WTC11 (cell line): Measurements from ENCODE around the gene DCAF8L2. TPM values are rescaled to one million over a fixed set of nuclear protein-coding genes. Genes with fewer than 3 reads are reported as not detected.
"Not testable (repeated sequence)": the region's sequence is repeated elsewhere in the genome, so short reads cannot be mapped to it uniquely, and the experiment has no call there.

ENCODE experiments used
- ATAC-seq: fragments of 200-7000 bp; cut with Tn5 transposase; 2 replicates; pipeline ENCODE4 v1.10.0; 2021; ENCODE audit warnings: mild to moderate bottlenecking, moderate library complexity
- CTCF ChIA-PET: fragments of 300-600 bp; sonication (Branson Sonifier 250); formaldehyde crosslinking; loops from one replicate; lab custom pipeline; 2021; ENCODE audit warnings: antibody characterized with exemption; lab: Charles Lee
- POLR2A ChIA-PET: fragments of 350-600 bp; sonication (Branson Sonifier 250); formaldehyde crosslinking; loops from one replicate; lab custom pipeline; 2021; ENCODE audit warnings: antibody characterized with exemption; lab: Charles Lee
- DNase-seq: peaks from one replicate; pipeline ENCODE4 v3.0.0; 2021; ENCODE audit warnings: low spot score
- H3K27ac Mint-ChIP-seq: 2 replicates; pipeline ENCODE4 v1.8.0; 2021; ENCODE audit warnings: mixed read lengths
- H3K27me3 Mint-ChIP-seq: 2 replicates; pipeline ENCODE4 v1.8.0; 2021; ENCODE audit warnings: low read depth, mild to moderate bottlenecking, moderate library complexity, mixed read lengths
- H3K36me3 Mint-ChIP-seq: 2 replicates; pipeline ENCODE4 v1.8.0; 2021; ENCODE audit warnings: mixed read lengths
- H3K4me1 Mint-ChIP-seq: 2 replicates; pipeline ENCODE4 v1.8.0; 2022; ENCODE audit warnings: mixed read lengths
- H3K4me3 Mint-ChIP-seq: 2 replicates; pipeline ENCODE4 v1.8.0; 2021; ENCODE audit warnings: mild to moderate bottlenecking, moderate library complexity, mixed read lengths
- H3K9me3 Mint-ChIP-seq: 2 replicates; pipeline ENCODE4 v1.8.0; 2021; ENCODE audit warnings: mixed read lengths
- CREB1 ChIP-seq: sonication (generic); formaldehyde crosslinking; IDR thresholded peaks from 2 replicates; pipeline ENCODE4 v1.8.0; 2023; ENCODE audit warnings: mild to moderate bottlenecking, missing genetic modification reagents
- CTCF ChIP-seq: fragments of 200-600 bp; IDR thresholded peaks from 2 replicates; pipeline ENCODE4 v1.8.0; 2022; ENCODE audit warnings: antibody characterized with exemption
- E2F4 ChIP-seq: sonication (generic); formaldehyde crosslinking; IDR thresholded peaks from 2 replicates; pipeline ENCODE4 v1.8.1; 2022; ENCODE audit warnings: low read depth, mild to moderate bottlenecking, moderate library complexity, missing genetic modification reagents, borderline replicate concordance
- EMX1 ChIP-seq: fragments of 250-450 bp; sonication (Bioruptor Pico); IDR thresholded peaks from 2 replicates; pipeline ENCODE4 v1.8.0; 2021; ENCODE audit warnings: mild to moderate bottlenecking
- GABPB1 ChIP-seq: sonication (generic); formaldehyde crosslinking; IDR thresholded peaks from 2 replicates; pipeline ENCODE4 v1.8.1; 2023; ENCODE audit warnings: mild to moderate bottlenecking, missing genetic modification reagents
- JUN ChIP-seq: sonication (generic); formaldehyde crosslinking; IDR thresholded peaks from 2 replicates; pipeline ENCODE4 v1.8.0; 2023; ENCODE audit warnings: mild to moderate bottlenecking, missing genetic modification reagents
- NR3C1 ChIP-seq: sonication (generic); formaldehyde crosslinking; conservative IDR thresholded peaks from 2 replicates; pipeline ENCODE4 v1.8.1; 2023; ENCODE audit warnings: low read depth, mild to moderate bottlenecking, missing genetic modification reagents
- OVOL2 ChIP-seq: fragments of 250-450 bp; sonication (Bioruptor Pico); IDR thresholded peaks from 2 replicates; pipeline ENCODE4 v1.9.0; 2021; ENCODE audit warnings: mild to moderate bottlenecking, borderline replicate concordance
- TEAD4 ChIP-seq: sonication (generic); formaldehyde crosslinking; IDR thresholded peaks from 2 replicates; pipeline ENCODE4 v1.8.0; 2022; ENCODE audit warnings: mild to moderate bottlenecking, missing genetic modification reagents
- ZNF263 ChIP-seq: sonication (generic); formaldehyde crosslinking; IDR thresholded peaks from 2 replicates; pipeline ENCODE4 v1.8.1; 2022; ENCODE audit warnings: low read depth, mild to moderate bottlenecking, moderate library complexity, missing genetic modification reagents
- ZNF317 ChIP-seq: sonication (generic); formaldehyde crosslinking; IDR thresholded peaks from 2 replicates; pipeline ENCODE4 v1.8.1; 2023; ENCODE audit warnings: low read depth, mild to moderate bottlenecking, moderate library complexity, missing genetic modification reagents, borderline replicate concordance
- ZNF671 ChIP-seq: fragments of 250-450 bp; sonication (Bioruptor Pico); IDR thresholded peaks from 2 replicates; pipeline ENCODE4 v1.8.0; 2021; ENCODE audit warnings: mild to moderate bottlenecking
- total RNA-seq: library from RNA; stranded (reverse); gene quantifications from 3 replicates; pipeline ENCODE4 v1.2.3, GENCODE V29; 2021
- TF ChIP-seq, protein P1 (sequence below): sonication (generic); formaldehyde crosslinking; conservative IDR thresholded peaks from 2 replicates; pipeline ENCODE4 v1.8.1; 2023; ENCODE audit warnings: mild to moderate bottlenecking, low read depth, missing genetic modification reagents, moderate library complexity
- TF ChIP-seq, protein P2 (sequence below): fragments of 250-450 bp; sonication (Bioruptor Pico); IDR thresholded peaks from 2 replicates; pipeline ENCODE4 v2.1.2; 2022; ENCODE audit warnings: mild to moderate bottlenecking, moderate library complexity
- TF ChIP-seq, protein P3 (sequence below): sonication (generic); formaldehyde crosslinking; conservative IDR thresholded peaks from 2 replicates; pipeline ENCODE4 v1.8.1; 2022; ENCODE audit warnings: mild to moderate bottlenecking, missing genetic modification reagents
- TF ChIP-seq, protein P4 (sequence below): fragments of 250-450 bp; sonication (Bioruptor Pico); conservative IDR thresholded peaks from 2 replicates; pipeline ENCODE4 v1.9.0; 2021; ENCODE audit warnings: mild to moderate bottlenecking

DCAF8L2 gene
- total RNA-seq, 1 experiment from 2014 or later, result not detected

GRCh38 chrX:27735914-27736313 is 145.8 kb downstream of the DCAF8L2 start (continued):
- TF ChIP-seq, protein P1, sequence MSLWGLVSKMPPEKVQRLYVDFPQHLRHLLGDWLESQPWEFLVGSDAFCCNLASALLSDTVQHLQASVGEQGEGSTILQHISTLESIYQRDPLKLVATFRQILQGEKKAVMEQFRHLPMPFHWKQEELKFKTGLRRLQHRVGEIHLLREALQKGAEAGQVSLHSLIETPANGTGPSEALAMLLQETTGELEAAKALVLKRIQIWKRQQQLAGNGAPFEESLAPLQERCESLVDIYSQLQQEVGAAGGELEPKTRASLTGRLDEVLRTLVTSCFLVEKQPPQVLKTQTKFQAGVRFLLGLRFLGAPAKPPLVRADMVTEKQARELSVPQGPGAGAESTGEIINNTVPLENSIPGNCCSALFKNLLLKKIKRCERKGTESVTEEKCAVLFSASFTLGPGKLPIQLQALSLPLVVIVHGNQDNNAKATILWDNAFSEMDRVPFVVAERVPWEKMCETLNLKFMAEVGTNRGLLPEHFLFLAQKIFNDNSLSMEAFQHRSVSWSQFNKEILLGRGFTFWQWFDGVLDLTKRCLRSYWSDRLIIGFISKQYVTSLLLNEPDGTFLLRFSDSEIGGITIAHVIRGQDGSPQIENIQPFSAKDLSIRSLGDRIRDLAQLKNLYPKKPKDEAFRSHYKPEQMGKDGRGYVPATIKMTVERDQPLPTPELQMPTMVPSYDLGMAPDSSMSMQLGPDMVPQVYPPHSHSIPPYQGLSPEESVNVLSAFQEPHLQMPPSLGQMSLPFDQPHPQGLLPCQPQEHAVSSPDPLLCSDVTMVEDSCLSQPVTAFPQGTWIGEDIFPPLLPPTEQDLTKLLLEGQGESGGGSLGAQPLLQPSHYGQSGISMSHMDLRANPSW, result no peak

- Mint-ChIP-seq H3K27ac (no peak overlapping the region), H3K36me3 (no peaks in the 10 kb centered on the region), H3K4me1 (no peaks in the 10 kb centered on the region), H3K9me3 (no peaks in the 10 kb centered on the region), H3K27me3 (no peaks in the 10 kb centered on the region; the same call in 1 of the 2 replicates), H3K4me3 (no peak overlapping the region)
- CTCF ChIA-PET, result no interaction called here
- POLR2A ChIA-PET, result no interaction called here
- DNase-seq, result no peak
- TF ChIP-seq OVOL2 (CRISPR knock-in tag) (no peak), NR3C1 (CRISPR knock-in tag) (no peak), CREB1 (CRISPR knock-in tag) (no peak), ZNF671 (CRISPR knock-in tag) (no peak), ZNF263 (CRISPR knock-in tag) (no peak)
- TF ChIP-seq, protein P2, sequence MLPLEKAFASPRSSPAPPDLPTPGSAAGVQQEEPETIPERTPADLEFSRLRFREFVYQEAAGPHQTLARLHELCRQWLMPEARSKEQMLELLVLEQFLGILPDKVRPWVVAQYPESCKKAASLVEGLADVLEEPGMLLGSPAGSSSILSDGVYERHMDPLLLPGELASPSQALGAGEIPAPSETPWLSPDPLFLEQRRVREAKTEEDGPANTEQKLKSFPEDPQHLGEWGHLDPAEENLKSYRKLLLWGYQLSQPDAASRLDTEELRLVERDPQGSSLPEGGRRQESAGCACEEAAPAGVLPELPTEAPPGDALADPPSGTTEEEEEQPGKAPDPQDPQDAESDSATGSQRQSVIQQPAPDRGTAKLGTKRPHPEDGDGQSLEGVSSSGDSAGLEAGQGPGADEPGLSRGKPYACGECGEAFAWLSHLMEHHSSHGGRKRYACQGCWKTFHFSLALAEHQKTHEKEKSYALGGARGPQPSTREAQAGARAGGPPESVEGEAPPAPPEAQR (CRISPR knock-in tag), result no peak
- TF ChIP-seq, protein P3, sequence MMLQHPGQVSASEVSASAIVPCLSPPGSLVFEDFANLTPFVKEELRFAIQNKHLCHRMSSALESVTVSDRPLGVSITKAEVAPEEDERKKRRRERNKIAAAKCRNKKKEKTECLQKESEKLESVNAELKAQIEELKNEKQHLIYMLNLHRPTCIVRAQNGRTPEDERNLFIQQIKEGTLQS, result no peak
- ATAC-seq, result no peak
Observed at GRCh38 chrX:27740933-27741332, 150.8 kb downstream of the DCAF8L2 start.

- DNase-seq, ATAC-seq, H3K4me1 Mint-ChIP-seq, H3K9me3 Mint-ChIP-seq, H3K4me3 Mint-ChIP-seq, H3K36me3 Mint-ChIP-seq, CTCF ChIA-PET, H3K27me3 Mint-ChIP-seq, POLR2A ChIA-PET, H3K27ac Mint-ChIP-seq: not testable (repeated sequence)
Observed at GRCh38 chrX:27743521-27743920, 153.4 kb downstream of the DCAF8L2 start.

- TF ChIP-seq TEAD4, result no peak
- TF ChIP-seq, protein P4, sequence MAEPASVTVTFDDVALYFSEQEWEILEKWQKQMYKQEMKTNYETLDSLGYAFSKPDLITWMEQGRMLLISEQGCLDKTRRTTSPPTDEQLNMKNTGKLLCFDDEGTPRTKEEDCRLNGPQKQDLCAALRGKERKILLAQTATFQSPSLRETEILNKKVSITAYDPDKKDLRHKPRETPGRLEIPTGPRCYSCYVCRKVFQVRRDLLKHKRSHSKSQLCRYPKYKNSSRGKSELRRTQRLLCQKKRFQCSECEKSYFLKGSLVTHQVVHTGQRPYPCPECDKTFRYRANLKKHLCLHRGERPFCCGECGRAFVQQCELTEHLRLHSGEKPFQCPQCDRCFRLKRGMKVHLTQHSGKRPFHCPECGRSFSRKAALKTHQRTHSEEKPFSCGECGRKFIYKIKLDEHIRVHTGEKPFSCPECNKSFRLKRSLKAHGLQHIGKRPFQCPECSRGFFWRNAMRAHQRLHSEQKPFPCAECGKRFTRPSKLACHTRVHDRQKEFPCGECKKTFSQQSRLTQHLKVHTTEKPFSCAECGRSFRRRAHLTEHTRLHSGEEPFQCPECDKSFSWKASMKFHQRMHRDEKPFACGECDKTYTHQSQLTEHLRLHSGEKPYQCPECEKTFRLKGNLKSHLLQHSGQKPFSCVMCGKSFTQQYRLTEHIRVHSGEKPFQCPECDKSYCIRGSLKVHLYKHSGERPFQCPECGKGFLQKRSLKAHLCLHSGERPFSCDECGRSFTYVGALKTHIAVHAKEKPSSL, result no peak
- no peak for TF ChIP-seq GABPB1 (CRISPR knock-in tag)
- TF ChIP-seq CTCF, result no peak
- no peak for TF ChIP-seq EMX1 (CRISPR knock-in tag)
- TF ChIP-seq, protein P3, result no peak
- no peak for TF ChIP-seq ZNF317 (CRISPR knock-in tag)
- no peak for TF ChIP-seq JUN (CRISPR knock-in tag)
- no peak for TF ChIP-seq E2F4 (CRISPR knock-in tag)
- no peak overlapping the region for H3K27ac Mint-ChIP-seq
- ATAC-seq (no peak), DNase-seq (no peak)
- POLR2A ChIA-PET, result no interaction called here
- H3K36me3 Mint-ChIP-seq, result no peaks in the 10 kb centered on the region
- H3K4me1 Mint-ChIP-seq, result no peaks in the 10 kb centered on the region
- no peak overlapping the region for H3K4me3 Mint-ChIP-seq
- CTCF ChIA-PET, result no interaction called here
- H3K9me3 Mint-ChIP-seq, result no peaks in the 10 kb centered on the region
- H3K27me3 Mint-ChIP-seq, result no peaks in the 10 kb centered on the region
Observed at GRCh38 chrX:27746516-27746915, 156.4 kb downstream of the DCAF8L2 start.

- H3K4me1 Mint-ChIP-seq, ATAC-seq, CTCF ChIA-PET, H3K9me3 Mint-ChIP-seq, POLR2A ChIA-PET, H3K4me3 Mint-ChIP-seq, H3K27ac Mint-ChIP-seq, DNase-seq, H3K27me3 Mint-ChIP-seq, H3K36me3 Mint-ChIP-seq: not testable (repeated sequence)
Observed at GRCh38 chrX:27750298-27750697, 160.2 kb downstream of the DCAF8L2 start.
